Activated effector memory CD4-positive, alpha-beta T cell treated with anti-CD3 and anti-CD28 coated beads, Interleukin-2, amount 50 U/mL, for 16 hours (primary cell): Measurements from ENCODE around the gene PPP1R3E.

ENCODE experiments used
- DNase-seq: peaks from one replicate; pipeline ENCODE4 v3.0.0-alpha.2; 2020

Gene PPP1R3E

DNA sequence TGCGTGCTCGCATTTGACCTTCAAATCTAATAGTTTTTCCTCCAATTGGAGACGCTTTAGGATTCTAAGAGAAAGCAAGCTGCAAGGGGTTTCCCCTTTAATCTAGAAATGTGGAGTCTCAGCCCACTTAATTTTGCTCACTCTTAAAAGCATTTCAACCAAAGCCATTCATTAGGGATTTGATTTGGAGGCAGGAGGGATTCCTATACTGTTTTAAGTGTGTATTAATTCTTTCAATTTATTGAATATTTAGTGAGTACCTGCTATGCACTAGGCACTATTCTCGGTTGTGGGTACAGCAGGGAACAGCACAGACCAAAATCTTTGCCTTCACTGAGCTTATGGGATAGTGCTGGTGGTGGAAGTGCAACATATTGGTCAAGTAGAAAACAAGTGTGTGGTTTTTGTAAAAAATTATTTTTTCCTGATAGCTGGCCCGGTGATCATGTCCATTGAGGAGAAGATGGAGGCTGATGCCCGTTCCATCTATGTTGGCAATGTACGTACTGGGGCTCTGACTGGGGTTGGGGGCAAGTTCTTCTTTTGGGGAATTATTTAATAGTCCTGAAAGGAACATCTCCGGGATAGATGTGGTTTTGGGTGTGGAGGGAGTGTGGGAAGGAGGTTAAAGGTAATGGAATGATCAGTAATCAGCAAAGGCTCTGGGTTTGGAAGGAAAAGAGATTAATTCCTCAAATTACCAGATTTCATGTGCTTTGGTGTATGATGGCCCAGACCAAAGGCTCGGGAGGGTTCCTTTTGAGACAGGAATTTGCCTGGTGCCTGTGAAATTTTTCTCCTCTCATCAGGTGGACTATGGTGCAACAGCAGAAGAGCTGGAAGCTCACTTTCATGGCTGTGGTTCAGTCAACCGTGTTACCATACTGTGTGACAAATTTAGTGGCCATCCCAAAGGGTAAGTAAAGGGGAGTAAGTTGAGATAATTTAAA, 20.2 kb upstream of the PPP1R3E start:
- DNase-seq, result no peak

GRCh38 chr14:23321572-23322547, 19.2 kb upstream of the PPP1R3E start:
- peak; percentile 85 for DNase-seq

- DNase-seq, result peak; percentile 98
These were observed 18.2 kb upstream of the PPP1R3E start, which contains the start of gene PABPN1 for GRCh38 chr14:23320584-23321571. TSS of gene PABPN1 (plus strand) at chr14:23321457. CDS start at chr14:23321470, 13 bp downstream.

DNA sequence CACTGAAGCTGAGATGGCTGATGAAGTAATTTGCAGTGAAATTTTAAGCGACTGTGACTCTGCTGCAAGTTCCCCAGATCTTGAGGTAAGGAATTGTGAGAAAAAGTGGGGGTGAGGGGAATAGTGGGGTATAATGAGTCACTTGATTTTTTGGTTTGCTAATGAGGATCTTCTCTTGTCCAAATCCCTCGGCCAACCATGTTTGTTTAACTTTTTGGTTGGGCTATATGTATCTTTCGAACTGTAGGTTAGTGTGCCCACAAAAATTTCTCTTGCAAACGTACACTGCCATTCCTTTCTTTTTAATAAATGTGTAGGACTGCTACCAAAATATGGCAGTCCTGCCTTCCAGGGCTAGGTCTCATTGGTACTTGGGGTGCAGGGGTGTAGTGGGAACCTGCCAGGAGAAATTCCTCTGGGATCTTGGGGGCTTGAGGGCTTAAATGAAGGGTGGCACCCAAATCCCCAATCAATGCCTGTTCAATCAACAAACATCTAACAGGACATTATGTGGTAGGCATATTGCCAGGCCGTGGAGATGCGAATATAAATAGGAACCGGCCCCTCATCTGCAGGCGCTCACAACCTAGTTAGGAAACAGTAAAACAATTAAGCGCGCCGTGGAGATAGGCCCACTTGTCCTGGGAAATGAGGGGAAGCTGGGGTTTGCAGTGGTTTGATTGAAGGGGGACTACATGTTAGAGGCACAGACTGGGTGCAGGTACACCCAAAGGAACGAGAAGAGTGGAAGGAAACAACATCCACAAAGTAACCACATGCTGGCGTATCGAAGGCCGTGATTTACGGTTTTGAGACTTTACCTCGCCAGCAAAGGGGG, 17.3 kb upstream of the PPP1R3E start:
- DNase-seq, result no peak

DNA sequence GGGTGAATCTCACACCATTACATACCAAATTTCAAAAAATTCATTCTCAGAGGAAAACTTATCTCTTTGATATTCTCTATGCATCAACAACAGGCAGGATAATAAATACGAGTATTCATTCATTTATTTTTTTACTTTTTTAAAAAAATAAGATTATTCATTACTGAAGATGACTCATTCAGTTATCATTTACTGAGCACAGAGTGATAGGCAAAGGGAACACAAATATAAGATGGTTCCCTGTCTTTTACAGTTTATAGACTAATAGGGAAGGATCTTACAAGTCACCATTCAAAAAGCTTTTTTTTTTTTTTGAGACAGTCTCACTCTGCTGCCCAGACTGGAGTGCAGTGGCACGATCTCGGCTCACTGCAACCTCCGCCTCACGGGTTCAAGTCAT, 13.6 kb upstream of the PPP1R3E start:
- no peak for DNase-seq

GRCh38 chr14:23310546-23310945, 7.9 kb upstream of the PPP1R3E start:
- no peak for DNase-seq

DNA sequence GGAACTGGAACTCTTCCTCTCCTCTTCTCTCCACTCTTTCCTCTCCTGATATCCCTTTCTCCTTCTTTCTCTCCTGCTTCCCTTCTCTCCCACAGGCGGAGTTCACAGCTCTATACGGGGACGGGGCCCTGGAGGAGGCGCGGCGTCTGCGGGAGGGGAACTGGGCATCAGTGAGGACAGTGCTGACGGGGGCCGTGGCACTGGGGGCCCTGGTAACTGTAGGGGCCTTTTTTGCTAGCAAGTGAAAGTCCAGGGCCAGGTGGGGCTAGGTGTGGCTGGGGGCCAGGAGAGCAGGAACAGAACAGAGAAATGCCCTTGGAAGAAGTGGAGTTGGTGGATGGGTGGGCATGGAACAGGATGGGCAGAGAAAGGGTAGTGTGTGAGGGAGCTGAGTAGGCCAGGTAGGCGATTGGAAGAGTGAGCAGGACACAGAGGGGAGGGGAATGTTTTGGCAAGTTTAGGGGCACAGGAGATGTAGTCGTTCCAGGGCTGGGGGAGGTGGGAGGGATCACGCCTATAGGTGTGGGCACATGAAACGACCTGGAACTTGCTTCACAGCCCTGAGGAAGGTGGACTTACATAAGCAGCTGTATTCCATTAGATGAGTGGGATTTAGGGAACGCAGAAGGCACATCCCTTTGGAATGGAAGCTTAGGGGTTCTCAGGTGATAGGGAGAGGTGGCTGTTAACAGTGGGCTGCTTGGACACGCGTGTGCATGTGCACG, 6.2 kb upstream of the PPP1R3E start:
- no peak for DNase-seq

DNA sequence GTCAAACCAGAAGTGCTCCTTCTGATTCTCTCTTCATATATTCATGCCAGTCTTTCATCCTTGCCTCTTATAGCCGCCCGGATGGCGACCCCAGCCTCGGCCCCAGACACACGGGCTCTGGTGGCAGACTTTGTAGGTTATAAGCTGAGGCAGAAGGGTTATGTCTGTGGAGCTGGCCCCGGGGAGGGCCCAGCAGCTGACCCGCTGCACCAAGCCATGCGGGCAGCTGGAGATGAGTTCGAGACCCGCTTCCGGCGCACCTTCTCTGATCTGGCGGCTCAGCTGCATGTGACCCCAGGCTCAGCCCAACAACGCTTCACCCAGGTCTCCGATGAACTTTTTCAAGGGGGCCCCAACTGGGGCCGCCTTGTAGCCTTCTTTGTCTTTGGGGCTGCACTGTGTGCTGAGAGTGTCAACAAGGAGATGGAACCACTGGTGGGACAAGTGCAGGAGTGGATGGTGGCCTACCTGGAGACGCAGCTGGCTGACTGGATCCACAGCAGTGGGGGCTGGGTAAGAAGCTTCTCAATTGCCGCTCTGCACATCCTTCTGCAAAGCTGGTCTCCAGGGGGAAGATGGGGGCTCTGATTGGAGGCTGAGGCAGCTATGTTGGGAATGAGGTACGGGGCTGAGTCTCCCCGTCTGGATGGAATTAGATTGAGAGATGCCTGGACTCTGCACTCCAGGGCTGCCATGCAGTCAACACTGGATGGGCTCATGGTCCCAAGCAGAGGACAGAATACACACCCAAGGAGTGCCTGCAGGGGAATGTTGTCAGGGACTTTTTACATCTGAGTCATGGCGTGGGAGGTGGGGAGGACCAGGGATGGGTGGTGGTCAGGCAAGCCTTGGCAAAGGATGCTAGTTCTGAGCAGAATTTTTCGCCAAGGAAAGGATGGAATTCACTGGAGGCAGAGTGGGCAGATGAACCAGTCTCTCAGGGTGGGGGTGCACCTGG, 5.3 kb upstream of the PPP1R3E start:
- DNase-seq, result no peak

- no peak for DNase-seq
These were observed 4.5 kb upstream of the PPP1R3E start for GRCh38 chr14:23307146-23307530.

DNA sequence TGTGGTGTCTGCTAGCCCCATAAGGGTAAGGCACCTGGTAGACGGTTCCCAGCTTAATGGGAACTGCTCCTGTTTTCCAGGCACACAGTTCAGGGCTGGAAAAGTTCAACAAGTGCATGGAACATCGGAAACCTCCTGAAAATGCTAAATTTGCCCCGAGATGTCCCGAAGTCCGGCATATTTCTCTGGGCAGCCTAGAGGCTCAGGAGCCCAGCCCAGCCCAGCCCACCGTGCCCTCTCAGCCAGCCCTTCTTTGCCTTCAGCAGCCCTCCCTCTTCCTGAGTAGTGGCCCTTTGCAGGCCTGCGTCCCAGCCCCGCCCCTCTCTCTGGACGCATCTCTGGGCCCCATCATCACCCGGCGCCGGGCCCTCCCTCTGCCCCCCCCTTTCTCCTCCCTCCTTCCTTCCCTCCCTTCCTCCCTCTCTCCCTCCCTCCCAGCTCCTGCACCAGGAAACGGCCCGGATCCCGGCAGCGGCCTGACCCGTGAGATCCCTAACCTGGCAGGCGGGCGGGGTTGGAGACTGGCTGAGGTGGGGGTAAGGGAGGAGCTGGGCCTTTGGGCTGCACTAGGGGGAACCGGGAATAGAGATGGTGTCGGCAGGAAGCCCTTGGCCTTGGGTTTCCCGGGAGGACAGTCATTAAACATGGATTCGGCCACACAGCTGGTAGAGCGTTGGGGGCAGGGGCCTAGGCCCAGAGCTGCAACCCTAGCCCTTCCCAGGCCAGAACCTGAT, 3.9 kb upstream of the PPP1R3E start, which contains the start of gene BCL2L2:
BCL2L2 (plus strand) TSS at position 422 of the 734 bp plus-strand sequence. CDS start 935 bp downstream, outside the sequence.
- DNase-seq, result no peak

- no peak for DNase-seq
These were observed 730 bp downstream of the PPP1R3E start for GRCh38 chr14:23301969-23302289.

- peak; percentile 99 for DNase-seq
These were observed 1.2 kb downstream of the PPP1R3E start for GRCh38 chr14:23301288-23301968.

DNA sequence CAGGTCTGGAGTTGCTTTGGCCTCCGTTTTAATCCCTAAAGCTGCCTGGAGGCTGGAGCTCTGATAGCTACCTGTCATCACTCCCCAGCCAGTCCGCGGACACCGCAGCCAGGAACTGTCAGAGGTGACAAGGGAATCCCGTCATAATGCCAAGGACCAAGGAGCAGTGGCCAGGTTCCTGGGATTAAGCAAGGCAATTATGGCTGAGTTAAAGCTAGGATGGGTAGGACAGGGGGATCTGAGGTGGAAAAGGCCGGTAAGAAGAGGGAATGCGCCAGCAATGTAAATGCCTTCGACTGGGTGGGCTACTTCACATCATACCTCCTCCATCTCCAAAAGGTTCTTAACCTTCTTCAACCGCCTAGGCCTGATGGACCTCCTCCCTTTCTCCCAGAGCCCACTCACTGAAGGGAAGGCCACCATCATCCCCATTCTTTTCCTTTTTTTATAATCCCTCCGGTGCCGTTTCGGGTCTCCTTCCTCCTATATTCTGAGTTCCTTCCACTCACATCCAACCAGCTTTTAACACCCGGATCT, 1.9 kb downstream of the PPP1R3E start:
- DNase-seq, result peak; percentile 68

DNA sequence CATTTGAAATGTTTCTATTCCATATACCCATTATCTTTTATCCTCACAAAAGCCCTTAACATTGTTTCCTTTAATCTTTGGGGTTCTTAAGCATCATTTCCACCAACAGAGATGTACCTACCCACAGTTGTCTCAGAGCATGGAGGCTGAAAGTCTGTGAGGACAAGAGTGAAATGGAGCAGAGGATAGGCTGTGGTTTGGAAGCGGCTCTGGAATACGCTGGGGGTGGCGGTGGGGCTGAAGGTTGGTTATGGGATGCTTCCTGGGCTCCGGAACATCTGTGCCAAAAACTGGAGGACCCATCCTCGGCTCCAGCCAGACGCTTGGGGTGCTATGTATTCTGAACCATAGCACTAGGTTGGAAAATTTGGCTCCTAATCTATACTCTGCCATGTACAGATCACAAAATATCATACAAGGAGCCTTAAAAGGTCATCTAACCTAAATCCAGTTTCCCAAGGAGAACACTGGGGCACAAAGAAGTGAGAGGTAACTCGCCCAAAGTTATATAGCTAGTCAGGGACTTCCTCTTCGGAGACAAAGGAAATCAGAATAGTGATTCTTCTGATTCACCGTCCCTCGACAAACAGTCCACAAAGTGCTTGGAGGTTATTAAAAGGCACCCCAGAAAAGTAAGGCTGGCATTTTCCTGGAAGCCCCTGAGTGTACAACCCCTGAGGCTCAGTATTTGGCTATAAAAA, 2.5 kb downstream of the PPP1R3E start:
- peak; percentile 59 for DNase-seq

DNA sequence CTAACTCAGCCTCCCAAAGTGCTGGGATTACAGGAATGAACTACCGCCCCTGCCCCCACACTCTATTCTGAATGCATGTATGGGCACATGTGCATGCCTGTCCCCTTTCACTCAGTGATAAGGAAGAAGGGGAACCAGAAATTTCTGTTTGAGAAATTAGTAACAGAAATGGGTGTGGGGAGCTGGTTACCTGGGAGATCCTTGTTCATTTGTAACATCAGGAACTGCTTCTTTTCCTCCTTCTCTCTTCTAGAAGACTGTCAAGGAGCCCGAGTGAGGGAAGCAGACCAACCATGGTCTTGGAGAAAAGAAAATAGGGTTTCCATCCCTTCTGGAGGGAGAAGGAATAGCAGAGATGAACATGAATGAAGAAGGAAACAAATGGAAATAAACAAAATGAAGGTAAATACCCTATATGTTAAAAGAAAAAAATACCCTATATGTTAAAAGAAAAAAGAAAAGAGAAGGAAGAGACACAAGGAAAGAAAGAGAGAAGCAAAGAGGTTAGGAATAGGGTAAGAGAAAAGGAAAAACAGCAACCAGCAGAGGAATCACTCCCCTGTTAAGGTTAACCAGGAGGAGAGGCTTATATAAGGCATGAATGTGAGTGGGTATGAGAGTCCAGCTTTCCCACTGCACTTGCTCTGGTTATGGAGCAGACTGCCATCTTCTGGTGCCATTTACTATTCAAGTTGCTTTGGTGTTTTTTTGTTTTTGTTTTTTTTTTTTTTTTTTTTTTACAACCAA, 3.3 kb downstream of the PPP1R3E start:
- peak; percentile 57 for DNase-seq

GRCh38 chr14:23297611-23298277, 4.9 kb downstream of the PPP1R3E start:
- DNase-seq, result peak; percentile 34
